GM12875 (cell line): ENCODE data around the gene CENPV.
"Not testable (repeated sequence)": the region's sequence is repeated elsewhere in the genome, so short reads cannot be mapped to it uniquely, and the experiment has no call there.

Experiments used
- H3K4me3 ChIP-seq: one replicate; pipeline ENCODE4 v1.5.1; 2011; ENCODE audit warnings: low read depth, low read length, control low read depth
- CTCF ChIP-seq: IDR thresholded peaks from 2 replicates; pipeline ENCODE4 v1.5.1; 2011; ENCODE audit warnings: low read depth, mild to moderate bottlenecking, control low read depth, inconsistent platforms, low read length, moderate library complexity, borderline replicate concordance; ENCODE audit not compliant: insufficient read depth

CENPV gene

GRCh38 chr17:16353317-16354174, at the start of gene CENPV:
Gene CENPV, minus strand, starts transcription at chr17:16353469. Its CDS starts 33 bp downstream, at chr17:16353436.
- peak within 1 kb of the TSS; percentile 87 for H3K4me3 ChIP-seq
- peak; percentile 39; the same call in 1 of the 2 replicates for TF ChIP-seq CTCF

DNA sequence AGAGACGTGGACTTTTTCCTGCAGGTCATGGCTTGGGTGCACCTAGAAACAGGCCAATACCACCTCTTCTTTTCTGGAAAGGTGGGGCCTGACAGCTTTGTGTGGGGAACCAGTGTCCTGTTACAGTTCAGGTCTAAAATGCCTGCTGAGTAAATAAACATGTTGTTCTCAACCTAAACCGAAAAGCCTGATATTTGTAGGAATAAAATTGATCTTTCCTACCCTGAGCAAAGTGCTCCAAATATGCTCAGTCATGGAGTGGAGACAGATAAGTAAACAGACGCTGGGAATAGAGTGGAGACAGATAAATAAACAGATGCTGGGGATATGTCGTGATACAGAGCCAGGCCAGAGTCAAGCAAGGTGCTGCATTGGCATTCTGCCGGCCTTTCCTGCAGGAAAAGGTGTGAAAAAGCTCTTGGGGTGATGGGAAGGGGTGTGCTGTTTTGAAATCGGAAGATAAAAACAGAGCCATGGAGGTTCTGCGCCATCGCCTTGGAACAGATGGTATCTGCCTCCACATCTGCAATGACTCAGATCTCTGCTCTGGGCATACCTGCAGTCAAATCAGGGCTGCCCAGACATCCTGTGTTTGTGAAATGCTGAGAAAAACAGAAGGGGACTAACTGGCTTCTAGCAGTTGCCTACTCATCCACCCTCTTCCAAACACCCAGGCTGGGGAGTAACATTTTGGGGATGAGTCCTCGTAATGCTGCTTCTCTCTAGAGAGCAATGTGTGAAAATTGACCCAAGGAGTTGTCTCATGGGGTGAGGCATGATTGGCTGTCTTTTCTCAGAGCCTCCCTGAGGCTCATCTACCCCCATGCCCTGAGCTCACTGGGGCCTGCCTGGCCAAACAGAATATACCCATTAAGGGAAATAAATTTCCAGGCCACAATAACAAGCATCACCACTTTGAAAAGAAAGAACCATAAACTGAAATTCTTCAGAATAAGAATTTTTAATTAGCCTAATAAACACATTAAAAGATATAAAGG, 45.3 kb upstream of the CENPV start:
- H3K4me3 ChIP-seq, result no peak overlapping the region
- no peak for TF ChIP-seq CTCF

DNA sequence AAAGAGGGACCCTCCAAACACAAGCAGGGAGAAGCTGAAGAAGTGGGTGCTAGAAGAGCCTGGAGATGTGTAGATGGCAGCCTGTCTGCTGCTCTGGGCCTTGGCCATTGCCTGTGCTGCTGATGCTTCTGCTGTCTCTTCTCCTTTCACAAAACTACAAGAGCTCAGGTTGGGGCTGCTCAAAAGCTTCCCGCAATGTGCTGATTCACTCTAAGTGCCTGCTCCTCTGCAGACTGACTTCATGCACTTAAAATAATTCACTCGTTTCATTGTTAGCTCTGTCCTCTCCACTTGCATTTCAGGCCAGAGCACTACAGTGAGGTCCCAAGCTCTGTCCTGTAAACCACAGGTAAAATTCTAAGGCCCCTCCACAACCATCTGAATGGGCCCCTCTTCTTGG, 43.4 kb upstream of the CENPV start:
- H3K4me3 ChIP-seq, result not testable (repeated sequence)

- H3K4me3 ChIP-seq, result not testable (repeated sequence)
Measured at GRCh38 chr17:16395887-16396286, 42.6 kb upstream of the CENPV start.

DNA sequence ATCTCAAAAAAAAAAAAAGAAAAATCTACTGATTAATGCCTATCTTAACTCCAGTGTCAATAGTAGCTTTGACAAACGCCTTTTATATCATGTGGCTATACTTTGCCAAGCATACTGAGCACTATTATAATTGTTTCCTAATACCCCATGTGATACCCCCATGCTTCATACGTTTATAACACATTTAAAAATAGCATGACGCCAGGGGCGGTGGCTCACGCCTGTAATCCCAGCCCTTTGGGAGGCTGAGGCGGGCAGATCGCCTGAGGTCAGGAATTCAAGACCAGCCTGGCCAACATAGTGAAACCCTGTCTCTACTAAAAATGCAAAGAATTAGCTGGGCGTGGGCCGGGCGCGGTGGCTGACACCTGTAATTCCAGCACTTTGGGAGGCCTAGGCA, 39.2 kb upstream of the CENPV start:
- H3K4me3 ChIP-seq, result not testable (repeated sequence)

GRCh38 chr17:16391451-16391850, 38.2 kb upstream of the CENPV start:
- no peak for TF ChIP-seq CTCF
- no peak overlapping the region for H3K4me3 ChIP-seq

GRCh38 chr17:16386126-16386507, 32.8 kb upstream of the CENPV start:
- peak overlapping the region; percentile 63 for H3K4me3 ChIP-seq

DNA sequence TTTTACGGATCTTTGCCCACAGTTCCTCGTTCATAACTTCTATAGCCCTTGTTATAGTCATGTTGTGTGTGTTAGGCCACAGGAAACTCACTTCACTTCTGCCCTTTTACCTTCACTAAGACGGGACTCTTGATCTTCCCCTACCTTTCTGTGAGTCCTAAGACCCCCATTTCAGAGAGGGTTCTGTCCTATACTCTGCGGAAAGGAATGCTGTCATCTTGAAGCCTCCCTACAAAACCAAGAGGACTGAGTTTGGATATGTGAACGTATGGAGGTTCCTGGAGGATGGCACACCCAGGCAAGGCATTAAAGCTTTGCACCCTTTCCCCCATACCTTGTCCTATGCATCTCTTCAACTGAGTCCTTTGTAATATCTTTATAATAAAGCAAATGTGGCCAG, 31.3 kb upstream of the CENPV start:
- TF ChIP-seq CTCF, result no peak
- H3K4me3 ChIP-seq, result no peak overlapping the region

GRCh38 chr17:16383772-16384287, 30.6 kb upstream of the CENPV start:
- no peak overlapping the region for H3K4me3 ChIP-seq
- no peak for TF ChIP-seq CTCF
